Measurements from ENCODE around the gene PARD3B. TPM values are rescaled to one million over a fixed set of nuclear protein-coding genes. Genes with fewer than 3 reads are reported as not detected.

Gene PARD3B
- total RNA-seq, 4 donors from 2014 or later, result 32.6 to 65.7 (median 38.6) TPM

DNA sequence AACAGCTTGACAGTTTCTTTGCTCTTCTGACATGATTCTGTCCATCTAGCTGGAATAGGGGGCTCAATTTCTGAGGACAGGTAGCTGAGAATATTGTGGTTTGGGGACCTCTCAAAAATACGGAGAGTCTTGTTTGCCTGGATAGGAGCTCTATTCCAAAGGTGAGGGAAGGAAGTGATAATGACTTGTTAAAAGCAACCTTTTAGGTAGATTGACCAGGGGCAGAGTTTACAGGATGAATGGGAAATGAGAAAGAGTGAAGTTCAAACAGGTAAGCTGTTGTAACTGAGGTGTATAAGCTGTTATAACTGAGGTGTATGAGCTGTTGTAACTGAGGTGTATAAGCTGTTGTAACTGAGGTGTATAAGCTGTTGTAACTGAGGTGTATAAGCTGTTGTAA, 25.1 kb downstream of the PARD3B start:
- Histone ChIP-seq H3K27me3 (no peaks in the 10 kb centered on the region), H3K9me3 (no peaks in the 10 kb centered on the region), H3K27ac (no peak overlapping the region), H3K36me3 (no peaks in the 10 kb centered on the region), H3K4me1 (peaks cover 0 to 11% (median 0%) of the 10 kb centered on the region in 4 donors), H3K4me3 (no peak overlapping the region)
- in situ Hi-C loops (cut with MboI; ENCODE audit: low pct_ligation_motif_present in 1 of 4, low pct_unique_long_range_greater_than_20kb in 1 of 4, low sequenced_read_pairs in 3 of 4) (no loop called here), intact Hi-C loops (cut with DNase I; ENCODE audit: low total_unique reads) (no loop called here)
- TF ChIP-seq POLR2AphosphoS5 (IDR thresholded peaks at IDR 0.05) (no peak), POLR2A (IDR thresholded peaks at IDR 0.05) (no peak), EP300 (IDR thresholded peaks at IDR 0.05; ENCODE audit: low read depth) (no peak), CTCF (IDR thresholded peaks at IDR 0.05) (no peak)
- no peak for DNase-seq
- WGBS, 2 donors (ENCODE audit: low coverage in 1 of 2), result 54 to 56% methylated on average over 1 of the region's 1 CpG

DNA sequence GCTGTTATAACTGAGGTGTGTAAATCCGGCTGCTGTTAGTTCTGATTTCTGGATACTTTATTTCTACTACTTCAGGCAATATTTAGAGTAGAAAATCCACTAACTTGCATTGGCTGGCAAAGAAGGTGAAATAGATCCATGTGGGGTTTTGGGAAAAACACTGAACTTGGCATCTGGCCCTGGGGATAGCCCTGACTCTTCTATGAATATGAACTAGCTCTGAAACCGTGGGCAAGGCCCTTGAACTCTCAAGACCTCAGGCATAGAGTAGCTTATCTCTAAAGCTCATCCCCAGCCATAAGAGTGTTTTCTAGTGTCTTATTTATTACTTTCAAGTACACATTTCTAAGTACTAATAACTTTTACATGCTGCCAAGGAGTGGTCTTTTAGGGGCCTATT, 25.8 kb downstream of the PARD3B start:
- no peaks in the 10 kb centered on the region for H3K27me3 ChIP-seq
- intact Hi-C loops (cut with DNase I; ENCODE audit: low total_unique reads) (no loop called here), in situ Hi-C loops (cut with MboI; ENCODE audit: low pct_ligation_motif_present in 1 of 4, low pct_unique_long_range_greater_than_20kb in 1 of 4, low sequenced_read_pairs in 3 of 4) (no loop called here)
- no peak overlapping the region for H3K27ac ChIP-seq
- no peaks in the 10 kb centered on the region for H3K36me3 ChIP-seq
- H3K4me1 ChIP-seq, result peaks cover 0 to 11% (median 0%) of the 10 kb centered on the region in 4 donors
- no peak overlapping the region for H3K4me3 ChIP-seq
- H3K9me3 ChIP-seq, result no peaks in the 10 kb centered on the region
- WGBS, 2 donors (ENCODE audit: low coverage in 1 of 2), result 64 to 65% methylated on average over 2 of the region's 2 CpGs
- TF ChIP-seq POLR2A (IDR thresholded peaks at IDR 0.05) (no peak), CTCF (IDR thresholded peaks at IDR 0.05) (no peak), POLR2AphosphoS5 (IDR thresholded peaks at IDR 0.05) (no peak), EP300 (IDR thresholded peaks at IDR 0.05; ENCODE audit: low read depth) (no peak)
- no peak for DNase-seq

DNA sequence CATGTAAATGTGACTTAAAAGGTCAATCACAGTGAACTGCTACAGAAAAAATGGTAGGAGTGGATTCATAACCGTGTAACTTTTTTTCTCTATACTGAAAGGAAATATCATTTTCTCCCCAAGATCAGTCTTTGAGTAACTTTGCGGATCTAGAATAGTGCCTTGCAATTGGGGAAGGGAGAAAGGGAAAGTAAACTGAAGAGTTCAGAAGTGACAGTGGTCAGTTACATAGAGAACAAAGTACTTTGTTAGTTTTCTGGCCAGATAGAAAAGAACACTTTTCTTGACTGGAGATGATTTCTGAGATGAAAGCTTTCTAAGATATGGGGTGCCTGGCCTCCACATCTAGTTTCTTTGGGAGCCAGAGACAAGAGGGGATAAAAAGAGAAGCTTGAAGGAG, 26.6 kb downstream of the PARD3B start:
- intact Hi-C loops (cut with DNase I; ENCODE audit: low total_unique reads), result no loop called here
- Histone ChIP-seq H3K9me3 (no peaks in the 10 kb centered on the region), H3K4me3 (no peak overlapping the region), H3K36me3 (no peaks in the 10 kb centered on the region), H3K27ac (no peak overlapping the region), H3K27me3 (no peaks in the 10 kb centered on the region), H3K4me1 (peaks cover 0 to 11% (median 0%) of the 10 kb centered on the region in 4 donors)
- in situ Hi-C loops (cut with MboI; ENCODE audit: low pct_ligation_motif_present in 1 of 4, low pct_unique_long_range_greater_than_20kb in 1 of 4, low sequenced_read_pairs in 3 of 4), result no loop called here
- no peak for TF ChIP-seq CTCF (IDR thresholded peaks at IDR 0.05)
- TF ChIP-seq EP300 (IDR thresholded peaks at IDR 0.05; ENCODE audit: low read depth), result no peak
- WGBS, 2 donors (ENCODE audit: low coverage in 1 of 2), result 84 to 90% methylated on average over 2 of the region's 2 CpGs
- DNase-seq, result no peak

GRCh38 chr2:204573221-204573620, 27.9 kb downstream of the PARD3B start:
- peaks cover 0 to 11% (median 0%) of the 10 kb centered on the region in 4 donors for H3K4me1 ChIP-seq
- no peak overlapping the region for H3K27ac ChIP-seq
- H3K4me3 ChIP-seq, result no peak overlapping the region
- no peaks in the 10 kb centered on the region for H3K27me3 ChIP-seq
- in situ Hi-C loops (cut with MboI; ENCODE audit: low pct_ligation_motif_present in 1 of 4, low pct_unique_long_range_greater_than_20kb in 1 of 4, low sequenced_read_pairs in 3 of 4), result no loop called here
- 84 to 91% methylated on average over 2 of the region's 2 CpGs for WGBS, 2 donors (ENCODE audit: low coverage in 1 of 2)
- H3K9me3 ChIP-seq, result no peaks in the 10 kb centered on the region
- intact Hi-C loops (cut with DNase I; ENCODE audit: low total_unique reads), result no loop called here
- DNase-seq, result no peak
- H3K36me3 ChIP-seq, result no peaks in the 10 kb centered on the region
- TF ChIP-seq CTCF (IDR thresholded peaks at IDR 0.05) (no peak), EP300 (IDR thresholded peaks at IDR 0.05; ENCODE audit: low read depth) (no peak), POLR2A (IDR thresholded peaks at IDR 0.05) (no peak), POLR2AphosphoS5 (IDR thresholded peaks at IDR 0.05) (no peak)

Data from transverse colon (tissue), 4 donors.